Myometrial cell (primary cell): ENCODE measurements around the gene KL. TPM values are rescaled to one million over a fixed set of nuclear protein-coding genes. Genes with fewer than 3 reads are reported as not detected.

Source experiments
- total RNA-seq: library from RNA; depleted of rRNA; stranded (reverse); fragments of >200 nt; gene quantifications from 2 replicates; pipeline ENCODE4 v1.2.3, GENCODE V29; 2015

Gene KL
- total RNA-seq, result 0.18 and 0.29 TPM in 2 replicates

DNA sequence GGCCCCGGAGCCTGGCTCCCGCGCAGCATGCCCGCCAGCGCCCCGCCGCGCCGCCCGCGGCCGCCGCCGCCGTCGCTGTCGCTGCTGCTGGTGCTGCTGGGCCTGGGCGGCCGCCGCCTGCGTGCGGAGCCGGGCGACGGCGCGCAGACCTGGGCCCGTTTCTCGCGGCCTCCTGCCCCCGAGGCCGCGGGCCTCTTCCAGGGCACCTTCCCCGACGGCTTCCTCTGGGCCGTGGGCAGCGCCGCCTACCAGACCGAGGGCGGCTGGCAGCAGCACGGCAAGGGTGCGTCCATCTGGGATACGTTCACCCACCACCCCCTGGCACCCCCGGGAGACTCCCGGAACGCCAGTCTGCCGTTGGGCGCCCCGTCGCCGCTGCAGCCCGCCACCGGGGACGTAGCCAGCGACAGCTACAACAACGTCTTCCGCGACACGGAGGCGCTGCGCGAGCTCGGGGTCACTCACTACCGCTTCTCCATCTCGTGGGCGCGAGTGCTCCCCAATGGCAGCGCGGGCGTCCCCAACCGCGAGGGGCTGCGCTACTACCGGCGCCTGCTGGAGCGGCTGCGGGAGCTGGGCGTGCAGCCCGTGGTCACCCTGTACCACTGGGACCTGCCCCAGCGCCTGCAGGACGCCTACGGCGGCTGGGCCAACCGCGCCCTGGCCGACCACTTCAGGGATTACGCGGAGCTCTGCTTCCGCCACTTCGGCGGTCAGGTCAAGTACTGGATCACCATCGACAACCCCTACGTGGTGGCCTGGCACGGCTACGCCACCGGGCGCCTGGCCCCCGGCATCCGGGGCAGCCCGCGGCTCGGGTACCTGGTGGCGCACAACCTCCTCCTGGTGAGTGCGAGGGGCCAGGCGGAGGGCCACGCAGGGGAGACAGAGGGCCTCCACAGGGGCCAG is at the start of gene KL:
TSS of gene KL (plus strand) at position 10 of the 909 bp plus-strand sequence. CDS start at position 28, 18 bp downstream.

